Measurements from ENCODE around the gene CISTR. TPM values are rescaled to one million over a fixed set of nuclear protein-coding genes. Genes with fewer than 3 reads are reported as not detected.

CISTR gene
- total RNA-seq, 1 donor from 2014 or later: not detected

Other genes starting within 250 kb of the CISTR start
- not detected in 2 replicates for gene NPFF, start 244.5 kb downstream of the CISTR start, total RNA-seq
- gene ATF7, start 125.6 kb downstream of the CISTR start, total RNA-seq: 46.6 and 50.0 TPM in 2 replicates
- 294 TPM in 2 replicates for gene ATP5MC2, start 75.9 kb downstream of the CISTR start, total RNA-seq
- 186 and 198 TPM in 2 replicates for gene CALCOCO1, start 24.5 kb downstream of the CISTR start, total RNA-seq
- not detected in 2 replicates for gene HOXC13, start 186.9 kb upstream of the CISTR start, total RNA-seq
- not detected in 2 replicates for gene HOXC12, start 202.9 kb upstream of the CISTR start, total RNA-seq
- not detected in 2 replicates for gene HOXC11, start 221.1 kb upstream of the CISTR start, total RNA-seq
- not detected in 2 replicates for gene HOTAIR, start 223.0 kb upstream of the CISTR start, total RNA-seq
- gene HOXC10, start 233.2 kb upstream of the CISTR start, total RNA-seq: not detected in 2 replicates
- not detected in 2 replicates for gene HOXC9, start 248.2 kb upstream of the CISTR start, total RNA-seq

Data from osteocyte (in vitro differentiated cells).